Spleen (tissue), 11 donors: ENCODE results near the gene SLCO4A1. TPM values are rescaled to one million over a fixed set of nuclear protein-coding genes. Genes with fewer than 3 reads are reported as not detected.

Experiments
- DNase-seq: peaks from one replicate; pipeline ENCODE4 v3.0.0-alpha.2; 2020
- H3K27ac ChIP-seq, 8 donors: fragments of 200-600 bp; sonication (generic) in 7 of 8; 1 replicate in 4 of 8; 2 replicates in 4 of 8; pipeline versions ENCODE4 v1.5.0 to v1.8.0; 2016 to 2021; ENCODE audit warnings: inconsistent platforms in 4 of 8, mild to moderate bottlenecking in 4 of 8, moderate library complexity in 1 of 8
- H3K27me3 ChIP-seq, 7 donors: fragments of 200-600 bp; sonication (generic) in 6 of 7; replicated peaks in 1 of 7; 1 replicate in 4 of 7; 2 replicates in 3 of 7; pipeline versions ENCODE4 v1.5.0 to v1.8.0; 2016 to 2021; ENCODE audit warnings: inconsistent platforms in 3 of 7, mild to moderate bottlenecking in 1 of 7
- H3K36me3 ChIP-seq, 6 donors: fragments of 200-600 bp; sonication (generic) in 5 of 6; 1 replicate in 4 of 6; 2 replicates in 2 of 6; pipeline versions ENCODE4 v1.5.0 to v1.8.0; 2016 to 2021; ENCODE audit warnings: inconsistent platforms in 2 of 6
- H3K4me1 ChIP-seq, 6 donors: fragments of 200-600 bp; sonication (generic) in 5 of 6; 1 replicate in 3 of 6; 2 replicates in 3 of 6; pipeline versions ENCODE4 v1.5.0 to v1.8.0; 2016 to 2021; ENCODE audit warnings: inconsistent platforms in 3 of 6
- H3K4me3 ChIP-seq, 8 donors: fragments of 200-600 bp; sonication (generic) in 7 of 8; 1 replicate in 4 of 8; 2 replicates in 4 of 8; pipeline versions ENCODE4 v1.5.0 to v1.8.0; 2016 to 2021; ENCODE audit warnings: inconsistent platforms in 4 of 8, mild to moderate bottlenecking in 4 of 8, moderate library complexity in 2 of 8
- H3K9me3 ChIP-seq, 8 donors: fragments of 200-600 bp; sonication (generic) in 7 of 8; 1 replicate in 4 of 8; 2 replicates in 4 of 8; pipeline versions ENCODE4 v1.5.0 to v1.8.0; 2016 to 2021; ENCODE audit warnings: inconsistent platforms in 4 of 8
- POLR2A ChIP-seq, 3 donors: fragments of 450-650 bp; IDR thresholded peaks; one replicate each; pipeline ENCODE4 v1.5.1; 2017; ENCODE audit warnings: antibody characterized with exemption in 3 of 3, mild to moderate bottlenecking in 1 of 3
- POLR2AphosphoS5 ChIP-seq, 3 donors: sonication (generic); formaldehyde crosslinking; IDR thresholded peaks; one replicate each; pipeline ENCODE4 v1.5.1; 2017; ENCODE audit warnings: antibody characterized with exemption in 3 of 3
- WGBS, 5 donors: extraction: QIAGEN DNeasy Blood & Tissue Kit in 3 of 5; methylation state at CpG; one replicate each; pipeline versions ENCODE4 v1.1.5 to v1.1.7; 2013 to 2018; 5-methylcytosine and 5-hydroxymethylcytosine counted together
- intact Hi-C: fragments of 100-400 bp; cut with DNase I; formaldehyde crosslinking; loops from one replicate; pipeline ENCODE4 v1.15.0; 2023; ENCODE audit warnings: low total_unique reads
- polyA plus RNA-seq, 3 donors: library from polyadenylated mRNA; stranded (reverse); fragments of 200-250 nt; gene quantifications; one replicate each; pipeline ENCODE4 v1.2.1, GENCODE V29; 2013
- total RNA-seq, 7 donors: library from RNA; depleted of rRNA in 3 of 7; stranded (reverse); fragments of >200 nt in 3 of 7; fragmentation: NEBNext Ultra II Directional in 4 of 7; extraction: Animal tissue kit (Norgen Biotek cat#: 25700) in 4 of 7; gene quantifications; one replicate each; pipeline versions ENCODE4 v1.1.0 to v1.2.1, GENCODE V29; 2016 to 2021
- TF ChIP-seq, protein P1 (sequence below), 11 experiments: fragments of 200-600 bp in 7 of 11; fragments of 450-650 bp in 4 of 11; sonication (generic) in 4 of 11; IDR thresholded peaks in 8 of 11; conservative IDR thresholded peaks in 3 of 11; 1 replicate in 7 of 11; 2 replicates in 4 of 11; pipeline versions ENCODE4 v1.4.0 to v1.8.0; 2016 to 2021; ENCODE audit warnings: antibody characterized with exemption in 11 of 11, inconsistent platforms in 4 of 11, mild to moderate bottlenecking in 1 of 11
- donor health status: healthy with polysubstance abuse.
- donor health status: DM: no; HTN: no; CAD: no; lungs with moderate emphysema.
- donor health status: DM: no; HTN: no; CAD: no.
- donor health status: Bipolar disorder and iron deficiency.
- donor health status: healthy.
- donor health status: DM: no; HTN: no; CAD: no.
- donor health status: DM: yes; HTN: yes; CAD: no.

SLCO4A1 gene
- total and polyA plus RNA-seq, 10 donors: 2.9 to 16.3 (median 7.0) TPM

DNA sequence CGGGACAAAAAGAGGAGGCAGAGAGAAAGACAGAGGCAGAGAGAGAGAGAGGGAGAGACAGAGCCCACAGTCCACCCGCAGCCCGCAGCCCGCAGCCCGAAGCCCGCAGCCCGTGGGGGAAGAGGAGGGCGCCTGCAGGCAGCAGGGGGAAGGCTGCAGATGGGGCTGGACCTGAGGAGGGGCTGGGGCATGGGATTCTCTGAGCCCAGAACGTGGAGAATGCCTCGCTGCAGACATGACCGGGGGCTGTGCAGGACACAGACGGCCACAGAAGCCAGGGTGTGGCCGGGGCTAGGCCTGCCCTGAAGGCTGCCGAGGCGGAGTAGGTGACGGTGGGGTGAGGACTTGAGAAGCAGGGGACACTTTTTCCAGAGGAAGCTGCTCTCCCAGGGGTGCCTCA lies 6.5 kb upstream of the SLCO4A1 start:
- Histone ChIP-seq H3K27me3 (peaks cover 0 to 51% (median 0%) of the 10 kb centered on the region in 7 donors), H3K27ac (no peak overlapping the region), H3K36me3 (no peaks in the 10 kb centered on the region), H3K9me3 (no peaks in the 10 kb centered on the region), H3K4me3 (no peak overlapping the region), H3K4me1 (peaks cover 0 to 19% (median 4%) of the 10 kb centered on the region in 6 donors)
- WGBS, 5 donors: 77 to 88% (median 86%) methylated on average over 16 of the region's 16 CpGs
- DNase-seq: no peak
- intact Hi-C loops: no loop called here
- TF ChIP-seq POLR2AphosphoS5 (IDR thresholded peaks at IDR 0.05) (no peak), POLR2A (IDR thresholded peaks at IDR 0.05) (no peak)
- TF ChIP-seq, protein P1, sequence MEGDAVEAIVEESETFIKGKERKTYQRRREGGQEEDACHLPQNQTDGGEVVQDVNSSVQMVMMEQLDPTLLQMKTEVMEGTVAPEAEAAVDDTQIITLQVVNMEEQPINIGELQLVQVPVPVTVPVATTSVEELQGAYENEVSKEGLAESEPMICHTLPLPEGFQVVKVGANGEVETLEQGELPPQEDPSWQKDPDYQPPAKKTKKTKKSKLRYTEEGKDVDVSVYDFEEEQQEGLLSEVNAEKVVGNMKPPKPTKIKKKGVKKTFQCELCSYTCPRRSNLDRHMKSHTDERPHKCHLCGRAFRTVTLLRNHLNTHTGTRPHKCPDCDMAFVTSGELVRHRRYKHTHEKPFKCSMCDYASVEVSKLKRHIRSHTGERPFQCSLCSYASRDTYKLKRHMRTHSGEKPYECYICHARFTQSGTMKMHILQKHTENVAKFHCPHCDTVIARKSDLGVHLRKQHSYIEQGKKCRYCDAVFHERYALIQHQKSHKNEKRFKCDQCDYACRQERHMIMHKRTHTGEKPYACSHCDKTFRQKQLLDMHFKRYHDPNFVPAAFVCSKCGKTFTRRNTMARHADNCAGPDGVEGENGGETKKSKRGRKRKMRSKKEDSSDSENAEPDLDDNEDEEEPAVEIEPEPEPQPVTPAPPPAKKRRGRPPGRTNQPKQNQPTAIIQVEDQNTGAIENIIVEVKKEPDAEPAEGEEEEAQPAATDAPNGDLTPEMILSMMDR (IDR thresholded peaks at IDR 0.05 in 8 of 11, conservative IDR thresholded peaks at IDR 0.05 in 3 of 11): no peak

DNA sequence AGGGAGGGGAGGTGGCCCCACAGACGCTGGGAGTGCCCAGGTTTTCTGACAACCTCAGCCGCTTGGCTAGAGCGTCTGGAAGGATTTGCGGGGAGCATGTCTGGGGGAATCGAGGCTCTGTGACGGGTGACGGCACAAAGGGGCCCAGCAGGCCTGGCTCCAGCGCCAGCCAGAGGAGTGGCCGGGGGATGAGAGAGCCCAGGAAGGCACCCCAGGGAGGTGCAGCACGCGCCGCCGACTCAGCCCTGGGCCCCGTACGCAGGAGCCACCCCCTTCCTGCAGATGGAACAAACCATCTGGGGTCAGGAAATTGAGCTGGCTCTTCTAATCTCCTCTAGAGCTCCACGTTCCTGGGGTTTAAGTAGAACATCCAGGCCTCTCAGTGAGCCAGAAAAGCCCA lies 5.9 kb upstream of the SLCO4A1 start:
- WGBS, 5 donors: 14 to 44% (median 17%) methylated on average over 10 to 16 of the region's 16 CpGs
- peaks cover under 1 to 25% (median 9%) of the 10 kb centered on the region in 6 donors for H3K4me1 ChIP-seq
- intact Hi-C loops: no loop called here
- no peaks in the 10 kb centered on the region for H3K9me3 ChIP-seq
- DNase-seq: no peak
- TF ChIP-seq, protein P1 (IDR thresholded peaks at IDR 0.05 in 8 of 11, conservative IDR thresholded peaks at IDR 0.05 in 3 of 11): no peak
- no peak for TF ChIP-seq POLR2A (IDR thresholded peaks at IDR 0.05)
- no peak for TF ChIP-seq POLR2AphosphoS5 (IDR thresholded peaks at IDR 0.05)
- H3K27me3 ChIP-seq: peaks cover 0 to 57% (median 0%) of the 10 kb centered on the region in 7 donors
- H3K4me3 ChIP-seq: no peak overlapping the region
- no peak overlapping the region for H3K27ac ChIP-seq
- no peaks in the 10 kb centered on the region for H3K36me3 ChIP-seq

DNA sequence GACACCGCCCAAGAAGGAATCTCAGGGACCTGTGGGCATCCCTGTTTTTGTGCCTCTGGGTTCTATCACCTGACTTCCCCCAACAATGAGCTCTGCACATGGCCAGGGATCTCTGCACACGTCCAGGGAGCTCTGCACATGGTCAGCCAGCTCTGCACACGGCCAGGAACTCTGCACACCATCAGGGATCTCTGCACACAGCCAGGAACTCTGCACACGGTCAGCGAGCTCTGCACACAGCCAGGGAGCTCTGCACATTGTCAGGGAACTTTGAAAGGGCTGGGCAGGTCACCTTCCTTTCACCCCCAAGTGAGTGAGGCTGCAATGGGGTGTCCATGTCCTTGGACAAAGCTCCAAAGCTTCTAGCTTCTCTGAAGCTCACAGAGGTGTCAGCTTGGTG lies 5.2 kb upstream of the SLCO4A1 start:
- TF ChIP-seq POLR2A (IDR thresholded peaks at IDR 0.05): no peak
- no peak for TF ChIP-seq POLR2AphosphoS5 (IDR thresholded peaks at IDR 0.05)
- TF ChIP-seq, protein P1 (IDR thresholded peaks at IDR 0.05 in 8 of 11, conservative IDR thresholded peaks at IDR 0.05 in 3 of 11): no peak
- no peaks in the 10 kb centered on the region for H3K9me3 ChIP-seq
- intact Hi-C loops: no loop called here
- H3K27ac ChIP-seq: no peak overlapping the region
- H3K27me3 ChIP-seq: peaks cover 0 to 64% (median 0%) of the 10 kb centered on the region in 7 donors
- DNase-seq: no peak
- no peak overlapping the region for H3K4me3 ChIP-seq
- H3K4me1 ChIP-seq: peaks cover 6 to 31% (median 15%) of the 10 kb centered on the region in 6 donors
- no peaks in the 10 kb centered on the region for H3K36me3 ChIP-seq
- 79 to 96% (median 83%) methylated on average over 3 to 5 of the region's 5 CpGs for WGBS, 5 donors

DNA sequence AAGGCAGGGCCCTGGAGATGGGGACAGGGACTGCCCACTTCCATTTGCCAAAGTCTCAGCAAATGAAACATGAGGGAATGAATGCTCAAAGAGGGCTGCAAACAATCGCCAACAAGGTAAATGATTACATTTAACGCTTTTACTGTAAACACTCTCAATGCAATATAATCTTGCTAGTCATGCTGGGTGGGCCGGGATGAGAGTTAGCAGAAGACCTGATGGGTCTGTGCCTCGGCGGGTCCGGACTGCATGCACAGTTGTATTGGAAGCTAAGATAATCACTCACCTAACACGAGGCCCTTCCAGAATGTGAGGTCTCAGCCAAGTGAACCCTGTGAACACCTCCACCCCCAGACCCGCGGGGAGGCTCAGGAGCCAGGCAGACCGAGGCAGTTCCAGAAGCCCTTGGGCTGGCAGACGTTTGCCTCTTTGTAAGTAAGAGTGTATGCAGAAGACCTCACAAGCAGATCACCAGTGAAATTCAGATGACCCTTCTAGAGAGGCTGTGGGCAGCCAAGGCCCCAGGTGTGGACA lies 4.7 kb upstream of the SLCO4A1 start:
- DNase-seq: no peak

More for the DNA sequence above, 4.7 kb upstream of the SLCO4A1 start:
- WGBS, 5 donors: 87 to 95% (median 90%) methylated on average over 11 of the region's 11 CpGs
- peaks cover 7 to 31% (median 19%) of the 10 kb centered on the region in 6 donors for H3K4me1 ChIP-seq
- H3K9me3 ChIP-seq: no peaks in the 10 kb centered on the region
- TF ChIP-seq, protein P1 (IDR thresholded peaks at IDR 0.05 in 8 of 11, conservative IDR thresholded peaks at IDR 0.05 in 3 of 11): no peak
- TF ChIP-seq POLR2A (IDR thresholded peaks at IDR 0.05) (no peak), POLR2AphosphoS5 (IDR thresholded peaks at IDR 0.05) (no peak)
- intact Hi-C loops: no loop called here
- no peak overlapping the region for H3K4me3 ChIP-seq
- no peak overlapping the region for H3K27ac ChIP-seq
- H3K27me3 ChIP-seq: peaks cover 0 to 69% (median 2%) of the 10 kb centered on the region in 7 donors
- no peaks in the 10 kb centered on the region for H3K36me3 ChIP-seq
